Measurements from ENCODE around the gene ATL1. TPM values are rescaled to one million over a fixed set of nuclear protein-coding genes. Genes with fewer than 3 reads are reported as not detected.
A peak's percentile ranks its signal among the peaks of the same experiment; 100 is the strongest.

Gene ATL1
- total RNA-seq, 1 experiment from 2014 or later = 1.5 TPM

- CTCF ChIA-PET = interaction anchor here (0.6 kb wide), 1 partner anchor 66 kb away, joined by 10 read pairs; no protein-coding TSS in a partner anchor
- H3K9me3 ChIP-seq (ENCODE audit: control insufficient read depth, insufficient read depth, low read depth, low read length) = no peaks in the 10 kb centered on the region
- H3K4me3 ChIP-seq (ENCODE audit: low read depth in 2 of 2, low read length in 2 of 2) = no peak overlapping the region
- H3K4me1 ChIP-seq (ENCODE audit: control insufficient read depth, insufficient read depth, low read length) = no peaks in the 10 kb centered on the region
- DNase-seq (ENCODE audit: low read depth, low spot score) (no peak), ATAC-seq (no peak)
- H3K36me3 ChIP-seq (ENCODE audit: control insufficient read depth, insufficient read depth, low read length) = no peaks in the 10 kb centered on the region
- TF ChIP-seq CTCF (IDR thresholded peaks at IDR 0.05) (no peak), POLR2AphosphoS5 (IDR thresholded peaks at IDR 0.05; ENCODE audit: low read depth, low read length) (no peak), TCF7L2 (IDR thresholded peaks at IDR 0.05; ENCODE audit: low read depth, low read length) (no peak), SIN3A (IDR thresholded peaks at IDR 0.05; ENCODE audit: borderline replicate concordance, insufficient read depth, low read depth, low read length) (no peak), REST (IDR thresholded peaks at IDR 0.05; ENCODE audit: insufficient read depth in 1 of 2, low read depth in 2 of 2, low read length in 1 of 2) (no peak)
- H3K27me3 ChIP-seq (ENCODE audit: control insufficient read depth, insufficient read depth, low read length) = no peaks in the 10 kb centered on the region
- intact Hi-C loops (cut with micrococcal nuclease; ENCODE audit: unreplicated experiment) = loop anchor here (5.0 kb wide), 1 partner anchor 236 kb away; no protein-coding TSS in a partner anchor
- POLR2A ChIA-PET = interaction anchor here (0.5 kb wide), 1 partner anchor 13 kb away, joined by 21 read pairs; no protein-coding TSS in a partner anchor
- BruUV-seq (replicated peaks) = no TSS peak
- in situ Hi-C loops (cut with HindIII; ENCODE audit: low pct_unique_long_range_greater_than_20kb, low sequenced_read_pairs) = no loop called here
- no peak overlapping the region for H3K27ac ChIP-seq (ENCODE audit: low read length)
Observed at GRCh38 chr14:50541159-50541567, 18.8 kb upstream of the ATL1 start.

GRCh38 chr14:50542941-50543418 lies 17.0 kb upstream of the ATL1 start:
- Histone ChIP-seq H3K27me3 (ENCODE audit: control insufficient read depth, insufficient read depth, low read length) (no peaks in the 10 kb centered on the region), H3K9me3 (ENCODE audit: control insufficient read depth, insufficient read depth, low read depth, low read length) (no peaks in the 10 kb centered on the region), H3K4me3 (ENCODE audit: low read depth in 2 of 2, low read length in 2 of 2) (no peak overlapping the region), H3K36me3 (ENCODE audit: control insufficient read depth, insufficient read depth, low read length) (no peaks in the 10 kb centered on the region), H3K4me1 (ENCODE audit: control insufficient read depth, insufficient read depth, low read length) (no peaks in the 10 kb centered on the region), H3K27ac (ENCODE audit: low read length) (no peak overlapping the region)
- ChIA-PET CTCF (no interaction called here), POLR2A (no interaction called here)
- ATAC-seq (peak; percentile 73), DNase-seq (ENCODE audit: low read depth, low spot score) (no peak)
- intact Hi-C loops (cut with micrococcal nuclease; ENCODE audit: unreplicated experiment) = loop anchor here (5.0 kb wide), 1 partner anchor 234 kb away; no protein-coding TSS in a partner anchor
- TF ChIP-seq SIN3A (IDR thresholded peaks at IDR 0.05; ENCODE audit: borderline replicate concordance, insufficient read depth, low read depth, low read length) (no peak), REST (IDR thresholded peaks at IDR 0.05; ENCODE audit: insufficient read depth in 1 of 2, low read depth in 2 of 2, low read length in 1 of 2) (no peak), POLR2AphosphoS5 (IDR thresholded peaks at IDR 0.05; ENCODE audit: low read depth, low read length) (no peak), TCF7L2 (IDR thresholded peaks at IDR 0.05; ENCODE audit: low read depth, low read length) (no peak), CTCF (IDR thresholded peaks at IDR 0.05) (peak; percentile 49)
- no TSS peak for BruUV-seq (replicated peaks)
- in situ Hi-C loops (cut with HindIII; ENCODE audit: low pct_unique_long_range_greater_than_20kb, low sequenced_read_pairs) = no loop called here

Data from Panc1 (cell line).